Rectal smooth muscle tissue (tissue), 1 donor: ENCODE results near the gene RAPGEF4.

Experiments used
- H3K27ac ChIP-seq: one replicate; pipeline ENCODE4 v1.7.0; 2013; ENCODE audit warnings: low read depth, low read length, inconsistent platforms
- H3K27me3 ChIP-seq: one replicate; pipeline ENCODE4 v1.7.0; 2013; ENCODE audit warnings: low read length; ENCODE audit not compliant: control insufficient read depth, insufficient read depth
- H3K36me3 ChIP-seq: one replicate; pipeline ENCODE4 v1.7.0; 2013; ENCODE audit warnings: low read length; ENCODE audit not compliant: control insufficient read depth, insufficient read depth
- H3K4me1 ChIP-seq: one replicate; pipeline ENCODE4 v1.7.0; 2013; ENCODE audit warnings: low read length; ENCODE audit not compliant: control insufficient read depth, insufficient read depth
- H3K4me3 ChIP-seq: one replicate; pipeline ENCODE4 v1.7.0; 2013; ENCODE audit warnings: low read length
- H3K9ac ChIP-seq: one replicate; pipeline ENCODE4 v1.7.0; 2013; ENCODE audit warnings: low read length

The RAPGEF4 gene

GRCh38 chr2:172912266-172912665 lies 176.6 kb downstream of the RAPGEF4 start:
- Histone ChIP-seq H3K4me3 (no peak overlapping the region), H3K27ac (no peak overlapping the region)

GRCh38 chr2:172914341-172915008 lies 178.8 kb downstream of the RAPGEF4 start:
- H3K4me3 ChIP-seq = no peak overlapping the region
- H3K27ac ChIP-seq = no peak overlapping the region
- H3K27me3 ChIP-seq = no peaks in the 10 kb centered on the region
- H3K4me1 ChIP-seq = no peaks in the 10 kb centered on the region
- no peak overlapping the region for H3K9ac ChIP-seq
- H3K36me3 ChIP-seq = no peaks in the 10 kb centered on the region

More at GRCh38 chr2:172912266-172912665, 176.6 kb downstream of the RAPGEF4 start:
- H3K9ac ChIP-seq = no peak overlapping the region
- no peaks in the 10 kb centered on the region for H3K4me1 ChIP-seq
- no peaks in the 10 kb centered on the region for H3K27me3 ChIP-seq
- no peaks in the 10 kb centered on the region for H3K36me3 ChIP-seq

DNA sequence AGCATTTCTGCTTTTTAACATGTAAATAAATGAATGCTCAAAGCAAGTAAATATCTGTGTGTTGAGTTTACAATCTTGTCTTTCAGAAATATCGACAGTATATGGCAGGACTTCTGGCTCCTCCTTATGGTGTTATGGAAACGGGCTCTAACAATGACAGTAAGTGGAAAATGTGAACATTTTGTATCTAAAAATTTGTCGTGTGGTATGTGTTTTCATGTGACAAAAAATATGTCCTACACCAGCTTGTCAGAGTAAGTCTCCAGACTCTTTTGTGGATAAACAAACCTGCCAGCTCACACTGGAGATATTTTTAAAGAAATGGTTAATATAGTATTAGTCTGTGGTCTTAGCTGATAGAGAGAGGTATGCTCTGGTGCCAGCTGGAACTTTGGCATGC lies 182.1 kb downstream of the RAPGEF4 start:
- H3K36me3 ChIP-seq = no peaks in the 10 kb centered on the region
- no peak overlapping the region for H3K27ac ChIP-seq
- no peaks in the 10 kb centered on the region for H3K4me1 ChIP-seq
- no peaks in the 10 kb centered on the region for H3K27me3 ChIP-seq
- H3K4me3 ChIP-seq = no peak overlapping the region
- H3K9ac ChIP-seq = no peak overlapping the region

DNA sequence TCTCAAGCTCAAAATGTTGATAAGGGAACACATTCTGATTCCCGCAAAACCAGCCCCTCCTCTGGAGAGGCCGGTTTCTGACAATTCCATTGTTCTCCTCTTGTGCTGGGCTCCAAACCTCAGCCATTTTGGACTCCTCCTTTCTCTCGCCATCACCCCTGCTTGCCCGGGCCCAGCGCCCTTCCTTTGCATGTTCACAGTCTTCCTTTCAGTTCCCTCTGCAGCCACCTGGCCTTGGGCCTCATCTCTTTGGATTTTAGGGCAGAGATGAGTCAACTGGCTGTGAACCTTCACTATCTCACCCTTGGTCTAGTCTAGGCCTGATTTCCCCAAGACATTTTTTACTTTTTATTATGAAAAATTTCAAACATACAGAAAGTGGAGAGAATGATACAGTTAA lies 184.1 kb downstream of the RAPGEF4 start:
- Histone ChIP-seq H3K4me1 (no peaks in the 10 kb centered on the region), H3K9ac (no peak overlapping the region), H3K27ac (no peak overlapping the region), H3K4me3 (no peak overlapping the region), H3K27me3 (no peaks in the 10 kb centered on the region), H3K36me3 (no peaks in the 10 kb centered on the region)

DNA sequence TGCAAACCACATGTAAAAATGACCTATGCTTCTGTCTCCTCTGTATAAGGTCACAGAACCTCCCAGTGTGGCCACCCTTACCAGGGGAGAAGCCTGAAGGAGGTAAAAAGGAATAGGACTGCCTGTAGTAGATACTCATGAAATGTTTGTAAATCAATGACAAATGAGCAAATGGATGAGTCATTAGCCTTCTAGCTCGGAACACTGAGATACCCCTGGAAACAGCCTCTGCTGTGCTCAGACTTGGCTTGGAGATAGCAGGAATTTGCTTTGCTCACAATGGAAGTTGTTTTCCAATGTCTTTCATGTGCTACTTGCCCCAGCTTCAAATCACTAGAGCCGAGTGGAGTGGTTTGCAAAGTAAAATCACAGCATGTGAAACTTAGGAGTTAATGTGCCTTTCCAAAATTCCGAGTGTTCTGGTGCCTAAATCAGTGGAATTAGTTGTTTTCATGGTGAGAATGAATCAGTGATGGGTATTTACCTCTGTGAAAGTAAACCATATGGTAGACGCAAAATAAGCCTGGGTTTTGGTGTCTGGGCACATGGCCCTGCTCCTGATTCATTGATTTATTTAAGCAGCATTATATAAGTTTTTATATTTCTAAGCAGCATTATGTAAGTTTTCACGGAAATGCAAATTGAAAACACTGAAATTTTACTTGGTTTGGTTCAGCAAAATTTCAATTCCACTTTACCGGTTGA lies 186.0 kb downstream of the RAPGEF4 start:
- no peaks in the 10 kb centered on the region for H3K27me3 ChIP-seq
- no peak overlapping the region for H3K9ac ChIP-seq
- H3K27ac ChIP-seq = no peak overlapping the region
- no peaks in the 10 kb centered on the region for H3K4me1 ChIP-seq
- no peaks in the 10 kb centered on the region for H3K36me3 ChIP-seq
- no peak overlapping the region for H3K4me3 ChIP-seq

DNA sequence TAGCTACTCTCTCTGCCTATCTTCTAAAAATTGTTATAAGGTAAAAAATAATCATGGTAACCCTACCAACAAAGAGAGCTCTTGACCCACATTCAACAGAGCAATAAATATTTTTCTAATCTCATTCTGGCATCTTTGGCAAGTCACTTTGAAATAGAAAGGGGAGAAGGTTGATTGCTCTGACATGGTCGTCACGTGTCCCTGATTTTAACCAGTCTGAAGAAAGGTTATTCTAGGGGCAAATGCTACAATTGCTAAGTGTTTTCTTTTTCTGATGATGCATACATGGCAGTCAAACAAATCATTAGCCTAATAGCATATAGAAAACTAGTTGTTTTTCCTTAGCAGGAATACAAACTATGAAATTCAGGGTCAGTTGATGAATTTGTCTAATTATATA lies 186.7 kb downstream of the RAPGEF4 start:
- Histone ChIP-seq H3K9ac (no peak overlapping the region), H3K4me3 (no peak overlapping the region), H3K27me3 (no peaks in the 10 kb centered on the region), H3K4me1 (no peaks in the 10 kb centered on the region), H3K27ac (no peak overlapping the region), H3K36me3 (no peaks in the 10 kb centered on the region)

DNA sequence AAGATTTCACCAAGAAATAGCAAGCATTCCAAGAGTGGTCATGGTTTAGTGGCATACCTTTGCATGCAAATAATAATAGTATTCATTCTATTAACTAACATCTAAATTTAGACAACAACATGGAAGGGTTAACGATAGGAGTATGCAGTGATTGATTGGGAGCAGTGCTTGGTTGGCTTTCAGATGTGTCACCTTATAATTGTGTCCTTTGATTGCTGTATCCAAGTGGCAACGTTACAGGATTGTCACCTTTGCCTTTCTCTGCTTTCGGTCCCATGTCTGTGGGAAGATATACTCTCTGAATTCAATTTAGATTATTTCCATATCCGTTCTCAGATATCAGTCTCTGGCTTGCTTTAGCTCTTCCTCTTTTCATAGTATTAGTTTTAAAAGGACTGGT lies 187.2 kb downstream of the RAPGEF4 start:
- H3K27me3 ChIP-seq = no peaks in the 10 kb centered on the region
- peaks cover 4% of the 10 kb centered on the region for H3K4me1 ChIP-seq
- no peaks in the 10 kb centered on the region for H3K36me3 ChIP-seq
- no peak overlapping the region for H3K27ac ChIP-seq
- no peak overlapping the region for H3K9ac ChIP-seq
- no peak overlapping the region for H3K4me3 ChIP-seq

DNA sequence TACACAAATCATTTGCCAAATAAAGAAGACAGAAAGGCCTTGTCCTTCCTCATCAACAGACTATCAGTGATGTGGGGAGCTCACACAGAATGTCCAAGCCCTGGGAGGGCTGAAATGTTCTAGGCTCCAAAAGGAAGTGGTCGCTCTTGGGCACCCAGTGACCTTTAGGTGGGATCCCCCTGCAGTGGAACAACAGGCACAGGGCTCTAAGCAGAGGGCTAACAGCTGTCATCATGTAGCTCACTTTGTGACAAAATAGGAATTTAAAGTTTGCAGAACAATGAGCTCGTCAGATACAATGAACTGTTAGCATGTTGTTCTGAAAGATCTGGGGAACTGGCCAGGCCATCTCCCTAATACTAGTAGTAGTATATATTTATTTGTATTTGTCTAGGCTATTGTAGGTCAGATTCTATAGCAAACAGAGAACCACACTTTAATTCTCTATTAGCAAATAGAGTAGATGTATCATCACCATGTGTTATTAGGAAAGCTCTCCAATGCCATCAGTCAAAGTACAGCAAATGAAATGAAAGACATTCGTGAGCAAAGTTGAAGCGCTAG lies 188.5 kb downstream of the RAPGEF4 start:
- no peak overlapping the region for H3K4me3 ChIP-seq
- no peaks in the 10 kb centered on the region for H3K27me3 ChIP-seq
- H3K36me3 ChIP-seq = no peaks in the 10 kb centered on the region
- H3K4me1 ChIP-seq = peaks cover 5% of the 10 kb centered on the region
- H3K27ac ChIP-seq = no peak overlapping the region
- H3K9ac ChIP-seq = no peak overlapping the region

DNA sequence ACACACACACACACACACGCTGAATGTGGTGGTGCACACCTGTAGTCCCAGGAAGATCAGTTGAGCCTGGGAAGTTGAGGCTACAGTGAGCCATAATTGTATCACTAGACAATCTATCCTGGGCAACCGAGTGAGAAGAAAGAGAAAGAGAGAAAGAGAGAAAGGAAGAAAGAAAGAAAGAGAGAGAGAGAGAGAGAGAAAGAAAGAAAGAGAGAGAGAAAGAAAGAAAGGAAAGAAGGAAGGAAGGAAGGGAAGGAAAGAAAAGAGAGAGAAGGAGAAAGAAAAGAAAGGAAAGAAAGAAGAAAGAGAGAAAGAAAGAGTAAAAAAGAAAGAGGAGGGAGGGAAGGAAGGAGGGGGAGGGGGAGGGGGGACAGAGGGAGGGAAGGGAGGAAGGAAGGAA lies 190.0 kb downstream of the RAPGEF4 start:
- no peak overlapping the region for H3K9ac ChIP-seq
- no peaks in the 10 kb centered on the region for H3K27me3 ChIP-seq
- no peak overlapping the region for H3K4me3 ChIP-seq
- H3K36me3 ChIP-seq = no peaks in the 10 kb centered on the region
- peaks cover 5% of the 10 kb centered on the region for H3K4me1 ChIP-seq
- no peak overlapping the region for H3K27ac ChIP-seq

DNA sequence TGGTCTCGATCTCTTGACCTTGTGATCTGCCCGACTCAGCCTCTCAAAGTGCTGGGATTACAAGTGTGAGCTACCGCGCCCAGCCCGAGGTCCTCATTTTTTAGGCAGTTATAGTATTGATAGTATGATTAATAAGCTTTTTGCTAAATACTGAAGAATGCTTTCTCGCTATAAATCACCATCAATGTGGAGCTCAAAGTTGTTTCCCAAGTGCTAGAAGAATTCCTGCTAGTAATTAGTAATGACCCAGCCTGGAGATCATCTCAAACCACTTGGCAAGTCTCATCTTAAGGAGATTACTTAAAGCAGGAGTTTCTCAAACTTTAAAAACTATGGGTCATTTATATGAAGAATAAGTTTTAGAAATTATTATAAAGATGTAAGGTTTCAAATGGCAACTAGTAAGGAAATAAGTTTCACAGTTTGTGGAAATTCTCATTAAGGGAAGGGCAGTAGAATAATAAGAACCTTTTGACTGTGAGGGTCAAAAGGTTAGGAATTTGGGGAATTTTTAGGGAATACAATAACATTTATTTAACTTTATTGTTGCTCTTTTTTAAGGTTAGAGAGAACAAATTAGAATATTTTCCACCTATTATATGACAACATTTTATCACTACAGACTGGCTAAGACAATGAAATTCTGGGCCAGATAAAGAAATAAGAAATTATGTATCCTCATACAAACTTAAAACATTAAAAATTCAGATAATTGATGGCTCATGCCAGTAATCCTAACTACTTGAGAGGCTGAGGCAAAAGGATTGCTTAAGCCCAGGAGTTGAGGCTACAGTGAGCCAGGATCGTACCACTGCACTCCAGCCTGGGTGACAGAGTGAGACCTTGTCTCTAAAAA lies 191.4 kb downstream of the RAPGEF4 start:
- no peak overlapping the region for H3K27ac ChIP-seq
- H3K36me3 ChIP-seq = no peaks in the 10 kb centered on the region
- no peaks in the 10 kb centered on the region for H3K27me3 ChIP-seq
- H3K4me3 ChIP-seq = no peak overlapping the region
- H3K9ac ChIP-seq = no peak overlapping the region
- H3K4me1 ChIP-seq = peaks cover 14% of the 10 kb centered on the region

DNA sequence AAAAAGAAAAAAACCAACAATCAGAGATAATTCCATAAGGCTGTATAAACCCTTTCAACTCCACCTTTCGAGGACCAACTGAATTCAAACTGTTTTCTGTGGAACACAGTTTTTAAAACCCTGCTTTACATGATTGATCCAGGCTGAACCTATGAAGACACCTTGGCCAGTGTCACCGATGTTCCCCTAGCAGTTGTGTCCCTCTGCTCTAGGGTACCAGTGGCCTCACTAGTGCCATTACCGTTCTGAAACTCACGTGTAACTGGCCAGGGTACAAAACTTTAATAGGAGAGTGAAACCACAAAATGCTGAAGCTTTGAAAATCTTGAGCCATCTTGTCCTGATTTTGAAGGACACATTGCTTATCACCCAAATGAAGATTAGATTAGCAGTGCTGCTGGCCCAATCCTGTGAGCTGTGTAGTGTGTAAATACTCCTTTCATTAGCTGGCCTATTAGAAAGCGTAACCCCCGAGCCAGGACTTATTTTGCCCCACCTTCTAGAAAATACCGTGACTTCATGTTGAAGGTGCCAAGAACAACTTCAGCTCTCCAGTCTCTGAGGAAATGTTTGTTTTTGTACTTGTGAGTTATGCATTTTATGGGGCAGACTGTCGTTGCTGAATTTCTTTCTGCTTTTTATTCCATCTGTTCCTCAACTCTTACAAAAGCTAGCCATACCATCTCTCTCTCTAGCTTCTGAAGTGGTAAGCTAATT lies 192.2 kb downstream of the RAPGEF4 start:
- Histone ChIP-seq H3K9ac (no peak overlapping the region), H3K36me3 (no peaks in the 10 kb centered on the region), H3K4me1 (peaks cover 14% of the 10 kb centered on the region), H3K27me3 (no peaks in the 10 kb centered on the region), H3K27ac (peak overlapping the region; percentile 21), H3K4me3 (no peak overlapping the region)

DNA sequence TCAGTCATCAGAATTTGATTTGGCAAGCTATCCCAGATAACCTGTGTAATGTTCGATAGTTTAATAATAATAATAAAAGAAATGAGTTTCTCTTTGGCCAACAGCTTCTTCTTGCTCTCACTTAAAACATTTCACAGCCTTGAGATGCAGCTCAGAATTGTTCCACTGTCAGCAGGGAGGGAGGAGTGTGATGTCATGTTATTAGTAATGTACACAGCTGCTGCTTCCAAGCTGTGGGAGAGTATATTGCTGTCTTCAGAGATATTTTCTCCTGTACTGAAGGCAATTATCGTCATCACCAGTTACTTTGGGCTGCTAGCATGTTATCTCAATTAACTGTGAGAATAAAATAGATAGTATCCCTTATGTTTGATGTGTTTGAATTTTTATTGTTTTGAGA lies 193.1 kb downstream of the RAPGEF4 start:
- Histone ChIP-seq H3K36me3 (no peaks in the 10 kb centered on the region), H3K27me3 (no peaks in the 10 kb centered on the region), H3K27ac (no peak overlapping the region), H3K4me3 (no peak overlapping the region), H3K4me1 (peaks cover 14% of the 10 kb centered on the region), H3K9ac (no peak overlapping the region)
